K562 (cell line): ENCODE data around the gene TKT. TPM values are rescaled to one million over a fixed set of nuclear protein-coding genes. Genes with fewer than 3 reads are reported as not detected.

Source experiments
- ELF4 ChIP-seq: fragments of 450-650 bp; formaldehyde crosslinking; IDR thresholded peaks from 2 replicates; pipeline ENCODE4 v1.4.0; 2022; ENCODE audit warnings: missing genetic modification characterization
- ELK3 ChIP-seq: fragments of 450-650 bp; formaldehyde crosslinking; IDR thresholded peaks from 2 replicates; pipeline ENCODE4 v1.4.0; 2020; ENCODE audit warnings: mild to moderate bottlenecking
- ETV5 ChIP-seq: sonication (generic); formaldehyde crosslinking; IDR thresholded peaks from 2 replicates; pipeline ENCODE4 v1.4.0; 2020; ENCODE audit warnings: low read depth, mild to moderate bottlenecking, missing genetic modification reagents
- KAT8 ChIP-seq: fragments of 450-650 bp; IDR thresholded peaks from 2 replicates; pipeline ENCODE4 v1.6.1; 2016; ENCODE audit warnings: low read depth, mild to moderate bottlenecking
- MAFF ChIP-seq: IDR thresholded peaks from 2 replicates; pipeline ENCODE4 v1.6.1; 2012; ENCODE audit warnings: low read length, improper control_type of control experiment
- MAX ChIP-seq: sonication (generic); formaldehyde crosslinking; IDR thresholded peaks from 2 replicates; pipeline ENCODE4 v1.9.0; 2022; ENCODE audit warnings: mild to moderate bottlenecking, missing genetic modification reagents
- MECOM ChIP-seq: fragments of 250-450 bp; sonication (Bioruptor Pico); IDR thresholded peaks from 2 replicates; pipeline ENCODE4 v1.8.0; 2022; ENCODE audit warnings: inconsistent platforms
- NFRKB ChIP-seq: fragments of 450-650 bp; IDR thresholded peaks from 2 replicates; pipeline ENCODE4 v1.6.1; 2016; ENCODE audit warnings: low read depth
- POLR3A ChIP-seq: IDR thresholded peaks from 2 replicates; pipeline ENCODE4 v1.6.1; 2011; ENCODE audit warnings: borderline replicate concordance, mild to moderate bottlenecking, moderate library complexity; ENCODE audit not compliant: insufficient read length, insufficient read depth; ENCODE audit errors: extremely low read depth
- RBM17 ChIP-seq: fragments of 200-400 bp; formaldehyde crosslinking; IDR thresholded peaks from 2 replicates; pipeline ENCODE4 v1.6.1; 2017; ENCODE audit warnings: low read depth, mild to moderate bottlenecking, low read length, borderline replicate concordance
- TEAD4 ChIP-seq, 2 experiments: sonication (generic) in 1 of 2; formaldehyde crosslinking in 1 of 2; IDR thresholded peaks; 2 replicates each; pipeline versions ENCODE4 v1.6.1 to v1.8.0; 2012 to 2022; ENCODE audit warnings: borderline replicate concordance in 1 of 2, inconsistent platforms in 1 of 2, low read length in 1 of 2, mild to moderate bottlenecking in 1 of 2, missing genetic modification reagents in 1 of 2
- TGIF2 ChIP-seq: sonication (generic); formaldehyde crosslinking; IDR thresholded peaks from 2 replicates; pipeline ENCODE4 v1.8.1; 2022; ENCODE audit warnings: mild to moderate bottlenecking, missing genetic modification reagents, moderate library complexity
- ZHX1 ChIP-seq: fragments of 150-350 bp; conservative IDR thresholded peaks from 2 replicates; pipeline ENCODE4 v1.6.1; 2014; ENCODE audit warnings: low read length
- ZNF347 ChIP-seq: fragments of 450-650 bp; formaldehyde crosslinking; IDR thresholded peaks from 2 replicates; pipeline ENCODE4 v1.4.0; 2020; ENCODE audit warnings: low read depth, mild to moderate bottlenecking, moderate library complexity
- ZNF445 ChIP-seq: fragments of 250-450 bp; sonication (Bioruptor Pico); IDR thresholded peaks from 2 replicates; pipeline ENCODE4 v1.4.0; 2020; ENCODE audit warnings: low read depth, mild to moderate bottlenecking, moderate library complexity
- ZNF518B ChIP-seq: fragments of 250-450 bp; sonication (Bioruptor Pico); IDR thresholded peaks from 2 replicates; pipeline ENCODE4 v1.5.0; 2021; ENCODE audit warnings: mild to moderate bottlenecking, moderate library complexity
- polyA plus RNA-seq, 8 experiments: library from polyadenylated mRNA; depleted of rRNA in 4 of 8; stranded (reverse) in 5 of 8; unstranded in 3 of 8; fragments of >200 nt; fragmentation: Nextera tagmentation in 2 of 8; fragmentation: Illumina TruSeq in 1 of 8; extraction: Ambion mirVana in 2 of 8; extraction: Trizol in 1 of 8; gene quantifications; 2 replicates each; pipeline versions ENCODE4 v1.2.1 to v1.2.3, GENCODE V29; 2011 to 2014; ENCODE audit warnings: inconsistent platforms in 1 of 8, missing spikeins in 1 of 8
- total RNA-seq, 7 experiments: library from RNA; depleted of rRNA in 6 of 7; stranded (reverse); fragments of >200 nt in 6 of 7; fragmentation: Illumina TruSeq in 2 of 7; extraction: Trizol in 2 of 7; gene quantifications; 2 replicates each; pipeline versions ENCODE4 v1.2.1 to v1.2.3, GENCODE V29; 2011 to 2021; ENCODE audit warnings: low replicate concordance in 1 of 7

Gene TKT
- total and polyA plus RNA-seq, 9 of the 15 experiments (the other 6 are each of a cell fraction or from before 2014, with no cell fraction given), result 58.1 to 401 (median 187) TPM

GRCh38 chr3:53236112-53236841, 19.5 kb downstream of the TKT start (continued):
- TF ChIP-seq ZNF518B (CRISPR knock-in tag) (no peak), RBM17 (no peak), MECOM (CRISPR knock-in tag) (no peak), MAX (CRISPR knock-in tag) (no peak), MAFF (peak; percentile 89), ELF4 (no peak), ZNF347 (no peak), ETV5 (CRISPR knock-in tag) (no peak), ELK3 (CRISPR knock-in tag) (no peak), ZHX1 (no peak), TGIF2 (CRISPR knock-in tag) (no peak), NFRKB (no peak), TEAD4 (IDR thresholded peaks at IDR 0.05; ENCODE audit: low read length) (no peak), TEAD4 (CRISPR knock-in tag; IDR thresholded peaks at IDR 0.05; ENCODE audit: borderline replicate concordance) (no peak), ZNF445 (CRISPR knock-in tag) (no peak), KAT8 (no peak), POLR3A (no peak)
